Esophagus squamous epithelium (tissue), 5 donors: ENCODE data around the gene ZNHIT2. TPM values are rescaled to one million over a fixed set of nuclear protein-coding genes. Genes with fewer than 3 reads are reported as not detected.

Experiments used
- DNase-seq: peaks from one replicate; lab custom pipeline; 2025; lab: John Stamatoyannopoulos, UW
- H3K27ac ChIP-seq, 4 donors: fragments of 200-600 bp; sonication (generic); one replicate each; pipeline ENCODE4 v1.5.1; 2016 to 2019; ENCODE audit warnings: mild to moderate bottlenecking in 1 of 4
- H3K27me3 ChIP-seq, 4 donors: fragments of 200-600 bp; sonication (generic); 1 replicate in 3 of 4; 2 replicates in 1 of 4; pipeline versions ENCODE4 v1.5.1 to v1.6.0; 2017 to 2021; ENCODE audit warnings: antibody characterized with exemption in 1 of 4
- H3K36me3 ChIP-seq, 3 donors: fragments of 200-600 bp; sonication (generic); one replicate each; pipeline ENCODE4 v1.5.1; 2016 to 2019
- H3K4me1 ChIP-seq, 3 donors: fragments of 200-600 bp; sonication (generic); one replicate each; pipeline ENCODE4 v1.5.1; 2017 to 2019
- H3K4me3 ChIP-seq, 4 donors: fragments of 200-600 bp; sonication (generic); 1 replicate in 3 of 4; 2 replicates in 1 of 4; pipeline ENCODE4 v1.5.1; 2016 to 2019; ENCODE audit warnings: mild to moderate bottlenecking in 2 of 4, moderate library complexity in 1 of 4
- H3K9me3 ChIP-seq, 3 donors: fragments of 200-600 bp; sonication (generic); one replicate each; pipeline ENCODE4 v1.5.1; 2016 to 2019
- CTCF ChIP-seq, 6 experiments: fragments of 450-650 bp in 4 of 6; fragments of 200-600 bp in 2 of 6; sonication (generic) in 2 of 6; IDR thresholded peaks; one replicate each; pipeline ENCODE4 v1.5.1; 2016 to 2019; ENCODE audit warnings: antibody characterized with exemption in 6 of 6, mild to moderate bottlenecking in 4 of 6, moderate library complexity in 4 of 6
- POLR2A ChIP-seq, 4 donors: fragments of 450-650 bp; IDR thresholded peaks; one replicate each; pipeline ENCODE4 v1.6.1; 2017; ENCODE audit warnings: antibody characterized with exemption in 4 of 4, mild to moderate bottlenecking in 4 of 4, moderate library complexity in 3 of 4
- WGBS, 2 donors: methylation state at CpG; one replicate each; pipeline ENCODE4 v1.1.5; 2018; 5-methylcytosine and 5-hydroxymethylcytosine counted together
- intact Hi-C: fragments of 100-400 bp; cut with DNase I; formaldehyde crosslinking; loops from one replicate; pipeline ENCODE4 v1.15.0; 2022
- total RNA-seq, 4 donors: library from RNA; depleted of rRNA; stranded (reverse); fragments of >200 nt; gene quantifications; one replicate each; pipeline ENCODE4 v1.1.0, GENCODE V29; 2016
- donor health status: DM: yes; HTN: yes; CAD: no.

ZNHIT2 gene
- total RNA-seq, 4 donors from 2014 or later, result 12.4 to 17.0 (median 16.5) TPM

GRCh38 chr11:65083834-65084597 is 33.5 kb downstream of the ZNHIT2 start, which contains the start of the genes CDCA5 and ZFPL1:
Gene CDCA5, minus strand, starts transcription at chr11:65084040. Its CDS starts 62 bp downstream, at chr11:65083978.
Gene ZFPL1, plus strand, starts transcription at chr11:65084222. Its CDS starts 477 bp downstream, at chr11:65084699.
- no peaks in the 10 kb centered on the region for H3K9me3 ChIP-seq
- peak within 1 kb of the TSS; percentile 44 to 90 (median 79) for H3K4me3 ChIP-seq
- 0 to 1% methylated on average over 11 to 15 of the region's 79 CpGs for WGBS, 2 donors
- peaks cover 11 to 30% (median 14%) of the 10 kb centered on the region in 3 donors for H3K4me1 ChIP-seq
- peak within 1 kb of the TSS; percentile 90 to 99 (median 97) for H3K27ac ChIP-seq
- H3K27me3 ChIP-seq, result no peaks in the 10 kb centered on the region
- peak; percentile 63 for DNase-seq
- TF ChIP-seq POLR2A (IDR thresholded peaks at IDR 0.05) (peak in 2 of 4 donors; percentile 65 to 66), CTCF (IDR thresholded peaks at IDR 0.05) (peak in 4 of 6 experiments; percentile 7 to 50 (median 14))
- intact Hi-C loops, result no loop called here
- peaks cover 7 to 42% (median 29%) of the 10 kb centered on the region in 3 donors for H3K36me3 ChIP-seq

- Histone ChIP-seq H3K4me1 (peaks cover 11 to 30% (median 14%) of the 10 kb centered on the region in 3 donors), H3K9me3 (no peaks in the 10 kb centered on the region), H3K27me3 (no peaks in the 10 kb centered on the region), H3K36me3 (peaks cover 5 to 34% (median 27%) of the 10 kb centered on the region in 3 donors), H3K27ac (peak overlapping the region; percentile 90 to 99 (median 97)), H3K4me3 (peak overlapping the region; percentile 44 to 90 (median 79))
- intact Hi-C loops, result no loop called here
- 2 to 4% methylated on average over 8 to 11 of the region's 13 CpGs for WGBS, 2 donors
- TF ChIP-seq POLR2A (IDR thresholded peaks at IDR 0.05) (no peak), CTCF (IDR thresholded peaks at IDR 0.05) (no peak)
- DNase-seq, result no peak
These were observed 34.2 kb downstream of the ZNHIT2 start for GRCh38 chr11:65083134-65083833.

- H3K9me3 ChIP-seq, result no peaks in the 10 kb centered on the region
- intact Hi-C loops, result no loop called here
- no peak for DNase-seq
- H3K36me3 ChIP-seq, result no peaks in the 10 kb centered on the region
- H3K27ac ChIP-seq, result no peak overlapping the region
- peaks cover 4 to 14% (median 7%) of the 10 kb centered on the region in 3 donors for H3K4me1 ChIP-seq
- H3K27me3 ChIP-seq, result no peaks in the 10 kb centered on the region
- 67 to 85% methylated on average over 2 to 8 of the region's 9 CpGs for WGBS, 2 donors
- TF ChIP-seq CTCF (IDR thresholded peaks at IDR 0.05), result no peak
- no peak for TF ChIP-seq POLR2A (IDR thresholded peaks at IDR 0.05)
- no peak overlapping the region for H3K4me3 ChIP-seq
These were observed 38.6 kb downstream of the ZNHIT2 start for GRCh38 chr11:65078786-65079342.

- no peak overlapping the region for H3K27ac ChIP-seq
- TF ChIP-seq POLR2A (IDR thresholded peaks at IDR 0.05), result no peak
- TF ChIP-seq CTCF (IDR thresholded peaks at IDR 0.05), result peak; percentile 33 to 83 (median 67)
- no peaks in the 10 kb centered on the region for H3K9me3 ChIP-seq
- H3K36me3 ChIP-seq, result no peaks in the 10 kb centered on the region
- H3K4me3 ChIP-seq, result no peak overlapping the region
- DNase-seq, result no peak
- WGBS, 2 donors, result 45% methylated on average over 3 of the region's 3 CpGs; no CpG with 5 or more reads in 1 of the 2 donors
- intact Hi-C loops, result no loop called here
- no peaks in the 10 kb centered on the region for H3K27me3 ChIP-seq
- peaks cover under 1 to 7% (median 1%) of the 10 kb centered on the region in 3 donors for H3K4me1 ChIP-seq
These were observed 39.4 kb downstream of the ZNHIT2 start for GRCh38 chr11:65078151-65078550.
